HepG2 (cell line): Measurements from ENCODE around the gene TTC31. TPM values are rescaled to one million over a fixed set of nuclear protein-coding genes. Genes with fewer than 3 reads are reported as not detected.

Experiments used
- CHD4 ChIP-seq: fragments of 200-600 bp; sonication (generic); IDR thresholded peaks from 2 replicates; pipeline ENCODE4 v1.7.0; 2017; ENCODE audit warnings: mild to moderate bottlenecking, low read length, borderline replicate concordance
- GABPA ChIP-seq, 2 experiments: IDR thresholded peaks; 2 replicates each; pipeline ENCODE4 v1.6.1; 2011 to 2016; ENCODE audit warnings: low read depth in 2 of 2, low read length in 1 of 2, missing biosample characterization in 1 of 2, missing genetic modification characterization in 1 of 2
- GFI1 ChIP-seq: sonication (generic); formaldehyde crosslinking; IDR thresholded peaks from 2 replicates; pipeline ENCODE4 v1.5.0; 2020; ENCODE audit warnings: missing genetic modification reagents, mild to moderate bottlenecking, borderline replicate concordance
- HNRNPH1 ChIP-seq: fragments of 200-400 bp; formaldehyde crosslinking; optimal IDR thresholded peaks from 2 replicates; pipeline ENCODE3; 2017; ENCODE audit warnings: mild to moderate bottlenecking, low read depth, low read length
- PAF1 ChIP-seq: IDR thresholded peaks from 2 replicates; pipeline ENCODE4 v1.6.1; 2016; ENCODE audit warnings: missing genetic modification reagents, missing compliant biosample characterization
- RBM39 ChIP-seq: fragments of 200-400 bp; formaldehyde crosslinking; IDR thresholded peaks from one replicate; pipeline ENCODE4 v1.6.1; 2018; ENCODE audit warnings: antibody characterized with exemption, mild to moderate bottlenecking, low read depth, low read length; ENCODE audit not compliant: poor library complexity, severe bottlenecking
- RFXANK ChIP-seq: IDR thresholded peaks from 2 replicates; pipeline ENCODE4 v1.6.1; 2016
- TBP ChIP-seq: sonication (generic); formaldehyde crosslinking; IDR thresholded peaks from 2 replicates; pipeline ENCODE4 v1.5.0; 2020; ENCODE audit warnings: missing genetic modification reagents
- TGIF2 ChIP-seq: IDR thresholded peaks from 2 replicates; pipeline ENCODE4 v1.6.1; 2016; ENCODE audit warnings: control low read depth, missing compliant biosample characterization
- ZBTB7B ChIP-seq: sonication (generic); formaldehyde crosslinking; IDR thresholded peaks from 2 replicates; pipeline ENCODE4 v1.4.0; 2020; ENCODE audit warnings: missing genetic modification reagents
- ZFY ChIP-seq: sonication (generic); formaldehyde crosslinking; IDR thresholded peaks from 2 replicates; pipeline ENCODE4 v1.4.0; 2020; ENCODE audit warnings: missing genetic modification reagents
- ZKSCAN8 ChIP-seq: IDR thresholded peaks from 2 replicates; pipeline ENCODE4 v1.6.1; 2016; ENCODE audit warnings: borderline replicate concordance, missing genetic modification reagents, missing compliant biosample characterization
- ZNF558 ChIP-seq: sonication (generic); formaldehyde crosslinking; IDR thresholded peaks from 2 replicates; pipeline ENCODE4 v1.9.0; 2022; ENCODE audit warnings: mild to moderate bottlenecking, missing genetic modification reagents, borderline replicate concordance
- ZNF562 ChIP-seq: sonication (generic); formaldehyde crosslinking; IDR thresholded peaks from 2 replicates; pipeline ENCODE4 v1.8.0; 2022; ENCODE audit warnings: missing genetic modification reagents, borderline replicate concordance
- ZNF670 ChIP-seq: sonication (generic); formaldehyde crosslinking; IDR thresholded peaks from 2 replicates; pipeline ENCODE4 v1.8.0; 2022; ENCODE audit warnings: mild to moderate bottlenecking, missing genetic modification reagents, borderline replicate concordance
- polyA plus RNA-seq, 8 experiments: library from polyadenylated mRNA; depleted of rRNA in 3 of 8; stranded (reverse) in 7 of 8; unstranded in 1 of 8; fragments of >200 nt; fragmentation: Illumina TruSeq in 4 of 8; extraction: Trizol in 4 of 8; gene quantifications; 2 replicates each; pipeline versions ENCODE4 v1.2.1 to v1.2.3, GENCODE V29; 2011 to 2016; ENCODE audit warnings: low read depth in 4 of 8, missing spikeins in 1 of 8, mixed read lengths in 1 of 8; ENCODE audit not compliant: insufficient read depth in 1 of 8
- total RNA-seq, 5 experiments: library from RNA; depleted of rRNA; stranded (reverse); fragments of >200 nt; fragmentation: Illumina TruSeq; extraction: Trizol; gene quantifications; 2 replicates each; pipeline ENCODE4 v1.2.3, GENCODE V29; 2016; ENCODE audit warnings: low read depth in 1 of 5
- TF ChIP-seq, protein P1 (sequence below): fragments of 450-650 bp; IDR thresholded peaks from 2 replicates; pipeline ENCODE4 v1.6.1; 2016
- TF ChIP-seq, protein P2 (sequence below): sonication (generic); formaldehyde crosslinking; IDR thresholded peaks from 2 replicates; pipeline ENCODE4 v1.5.0; 2020; ENCODE audit warnings: missing genetic modification reagents
- TF ChIP-seq, protein P3 (sequence below): sonication (generic); formaldehyde crosslinking; IDR thresholded peaks from 2 replicates; pipeline ENCODE4 v1.5.1; 2020; ENCODE audit warnings: mild to moderate bottlenecking, missing genetic modification reagents, moderate library complexity
- TF ChIP-seq, protein P4 (sequence below): sonication (generic); formaldehyde crosslinking; IDR thresholded peaks from 2 replicates; pipeline ENCODE4 v1.8.0; 2022; ENCODE audit warnings: low read depth, missing genetic modification reagents
- TF ChIP-seq, protein P5 (sequence below), 2 experiments: sonication (generic) in 1 of 2; formaldehyde crosslinking in 1 of 2; IDR thresholded peaks; 2 replicates each; pipeline versions ENCODE4 v1.4.0 to v1.6.1; 2018 to 2020; ENCODE audit warnings: missing genetic modification reagents in 2 of 2, borderline replicate concordance in 1 of 2, low read depth in 1 of 2, mild to moderate bottlenecking in 1 of 2, missing biosample characterization in 1 of 2
- TF ChIP-seq, protein P6 (sequence below): sonication (generic); formaldehyde crosslinking; IDR thresholded peaks from 2 replicates; pipeline ENCODE4 v1.4.0; 2020; ENCODE audit warnings: mild to moderate bottlenecking, missing genetic modification reagents

Gene TTC31
- total and polyA plus RNA-seq, 2 of the 13 experiments (the other 11 are each of a cell fraction or from before 2014, with no cell fraction given) = 28.3 to 39.5 TPM

DNA sequence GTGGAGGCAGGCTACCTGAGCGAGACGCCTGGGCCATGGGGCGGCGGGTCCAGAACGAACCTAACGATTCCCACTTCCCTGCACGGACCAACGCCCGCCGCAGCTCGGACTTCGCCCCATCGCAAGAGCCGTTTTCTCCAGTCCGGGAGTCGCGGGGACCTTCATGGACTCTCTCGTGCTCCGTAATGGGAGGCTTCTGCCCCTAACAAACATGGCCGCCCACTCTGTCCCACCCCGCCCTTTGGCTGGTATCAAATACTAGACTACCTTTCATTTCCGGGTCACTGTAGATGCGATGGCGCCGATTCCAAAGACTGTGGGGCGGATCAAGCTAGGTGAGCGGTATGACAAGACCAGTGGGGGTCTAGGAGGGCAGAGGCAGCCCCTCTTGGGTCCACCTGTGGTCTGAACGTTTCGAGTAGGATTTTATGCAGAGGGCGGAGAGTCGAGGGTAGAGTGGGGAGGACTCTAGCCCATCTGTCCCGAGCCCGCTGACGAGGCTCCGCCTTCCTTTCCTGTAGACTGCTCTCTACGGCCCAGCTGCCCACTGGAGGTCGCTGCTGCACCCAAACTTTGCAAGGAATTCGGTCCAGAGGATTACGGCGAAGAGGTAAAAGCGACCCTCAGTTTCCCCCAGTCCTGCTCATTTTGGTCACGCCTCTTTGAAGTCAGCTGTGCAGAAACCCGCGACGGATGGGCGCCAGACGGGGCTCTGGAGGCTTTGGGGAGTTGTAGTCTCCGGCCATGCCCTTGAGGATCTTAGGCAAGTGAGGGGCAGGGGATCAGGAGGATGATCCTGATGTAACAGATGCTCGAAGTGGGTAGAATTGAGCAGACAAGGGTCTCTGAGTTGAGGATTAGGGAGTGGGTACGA is at the start of gene TTC31, which contains the start of gene CCDC142 (continued):
- TF ChIP-seq, protein P1, sequence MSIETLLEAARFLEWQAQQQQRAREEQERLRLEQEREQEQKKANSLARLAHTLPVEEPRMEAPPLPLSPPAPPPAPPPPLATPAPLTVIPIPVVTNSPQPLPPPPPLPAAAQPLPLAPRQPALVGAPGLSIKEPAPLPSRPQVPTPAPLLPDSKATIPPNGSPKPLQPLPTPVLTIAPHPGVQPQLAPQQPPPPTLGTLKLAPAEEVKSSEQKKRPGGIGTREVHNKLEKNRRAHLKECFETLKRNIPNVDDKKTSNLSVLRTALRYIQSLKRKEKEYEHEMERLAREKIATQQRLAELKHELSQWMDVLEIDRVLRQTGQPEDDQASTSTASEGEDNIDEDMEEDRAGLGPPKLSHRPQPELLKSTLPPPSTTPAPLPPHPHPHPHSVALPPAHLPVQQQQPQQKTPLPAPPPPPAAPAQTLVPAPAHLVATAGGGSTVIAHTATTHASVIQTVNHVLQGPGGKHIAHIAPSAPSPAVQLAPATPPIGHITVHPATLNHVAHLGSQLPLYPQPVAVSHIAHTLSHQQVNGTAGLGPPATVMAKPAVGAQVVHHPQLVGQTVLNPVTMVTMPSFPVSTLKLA = no peak; the same call in 1 of the 2 replicates
- TF ChIP-seq ZNF558 (CRISPR knock-in tag) = peak; percentile 28; the same call in 1 of the 2 replicates
- TF ChIP-seq CHD4 = peak; percentile 72; the same call in 1 of the 2 replicates
- TF ChIP-seq, protein P2, sequence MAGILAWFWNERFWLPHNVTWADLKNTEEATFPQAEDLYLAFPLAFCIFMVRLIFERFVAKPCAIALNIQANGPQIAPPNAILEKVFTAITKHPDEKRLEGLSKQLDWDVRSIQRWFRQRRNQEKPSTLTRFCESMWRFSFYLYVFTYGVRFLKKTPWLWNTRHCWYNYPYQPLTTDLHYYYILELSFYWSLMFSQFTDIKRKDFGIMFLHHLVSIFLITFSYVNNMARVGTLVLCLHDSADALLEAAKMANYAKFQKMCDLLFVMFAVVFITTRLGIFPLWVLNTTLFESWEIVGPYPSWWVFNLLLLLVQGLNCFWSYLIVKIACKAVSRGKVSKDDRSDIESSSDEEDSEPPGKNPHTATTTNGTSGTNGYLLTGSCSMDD = no peak
- no peak for TF ChIP-seq ZNF562 (CRISPR knock-in tag)
- TF ChIP-seq HNRNPH1 = peak; percentile 18
- peak; percentile 55 for TF ChIP-seq ZKSCAN8
- peak; percentile 86; the same call in 1 of the 2 replicates for TF ChIP-seq ZNF670 (CRISPR knock-in tag)
- TF ChIP-seq RFXANK (CRISPR knock-in tag) = peak; percentile 76
- TF ChIP-seq TGIF2 (CRISPR knock-in tag) = peak; percentile 84
- TF ChIP-seq, protein P3, sequence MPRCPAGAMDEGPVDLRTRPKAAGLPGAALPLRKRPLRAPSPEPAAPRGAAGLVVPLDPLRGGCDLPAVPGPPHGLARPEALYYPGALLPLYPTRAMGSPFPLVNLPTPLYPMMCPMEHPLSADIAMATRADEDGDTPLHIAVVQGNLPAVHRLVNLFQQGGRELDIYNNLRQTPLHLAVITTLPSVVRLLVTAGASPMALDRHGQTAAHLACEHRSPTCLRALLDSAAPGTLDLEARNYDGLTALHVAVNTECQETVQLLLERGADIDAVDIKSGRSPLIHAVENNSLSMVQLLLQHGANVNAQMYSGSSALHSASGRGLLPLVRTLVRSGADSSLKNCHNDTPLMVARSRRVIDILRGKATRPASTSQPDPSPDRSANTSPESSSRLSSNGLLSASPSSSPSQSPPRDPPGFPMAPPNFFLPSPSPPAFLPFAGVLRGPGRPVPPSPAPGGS (CRISPR knock-in tag) = no peak; the same call in 1 of the 2 replicates
- no peak for TF ChIP-seq TBP
- TF ChIP-seq GFI1 = no peak
- TF ChIP-seq, protein P4, sequence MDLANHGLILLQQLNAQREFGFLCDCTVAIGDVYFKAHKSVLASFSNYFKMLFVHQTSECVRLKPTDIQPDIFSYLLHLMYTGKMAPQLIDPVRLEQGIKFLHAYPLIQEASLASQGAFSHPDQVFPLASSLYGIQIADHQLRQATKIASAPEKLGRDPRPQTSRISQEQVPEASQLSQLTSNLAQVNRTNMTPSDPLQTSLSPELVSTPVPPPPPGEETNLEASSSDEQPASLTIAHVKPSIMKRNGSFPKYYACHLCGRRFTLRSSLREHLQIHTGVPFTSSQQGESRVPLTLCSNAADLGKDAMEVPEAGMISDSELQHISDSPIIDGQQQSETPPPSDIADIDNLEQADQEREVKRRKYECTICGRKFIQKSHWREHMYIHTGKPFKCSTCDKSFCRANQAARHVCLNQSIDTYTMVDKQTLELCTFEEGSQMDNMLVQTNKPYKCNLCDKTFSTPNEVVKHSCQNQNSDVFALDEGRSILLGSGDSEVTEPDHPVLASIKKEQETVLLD (CRISPR knock-in tag) = peak; percentile 81
- TF ChIP-seq RBM39 = no peak
- TF ChIP-seq, protein P5, sequence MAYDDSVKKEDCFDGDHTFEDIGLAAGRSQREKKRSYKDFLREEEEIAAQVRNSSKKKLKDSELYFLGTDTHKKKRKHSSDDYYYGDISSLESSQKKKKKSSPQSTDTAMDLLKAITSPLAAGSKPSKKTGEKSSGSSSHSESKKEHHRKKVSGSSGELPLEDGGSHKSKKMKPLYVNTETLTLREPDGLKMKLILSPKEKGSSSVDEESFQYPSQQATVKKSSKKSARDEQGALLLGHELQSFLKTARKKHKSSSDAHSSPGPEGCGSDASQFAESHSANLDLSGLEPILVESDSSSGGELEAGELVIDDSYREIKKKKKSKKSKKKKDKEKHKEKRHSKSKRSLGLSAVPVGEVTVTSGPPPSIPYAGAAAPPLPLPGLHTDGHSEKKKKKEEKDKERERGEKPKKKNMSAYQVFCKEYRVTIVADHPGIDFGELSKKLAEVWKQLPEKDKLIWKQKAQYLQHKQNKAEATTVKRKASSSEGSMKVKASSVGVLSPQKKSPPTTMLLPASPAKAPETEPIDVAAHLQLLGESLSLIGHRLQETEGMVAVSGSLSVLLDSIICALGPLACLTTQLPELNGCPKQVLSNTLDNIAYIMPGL (CRISPR knock-in tag; IDR thresholded peaks at IDR 0.05; ENCODE audit: borderline replicate concordance in 1 of 2, low read depth in 1 of 2) = peak; percentile 95
- TF ChIP-seq ZFY (CRISPR knock-in tag) = peak; percentile 85
- peak; percentile 85 for TF ChIP-seq ZBTB7B (CRISPR knock-in tag)
- no peak for TF ChIP-seq PAF1 (CRISPR knock-in tag)
- TF ChIP-seq, protein P6, sequence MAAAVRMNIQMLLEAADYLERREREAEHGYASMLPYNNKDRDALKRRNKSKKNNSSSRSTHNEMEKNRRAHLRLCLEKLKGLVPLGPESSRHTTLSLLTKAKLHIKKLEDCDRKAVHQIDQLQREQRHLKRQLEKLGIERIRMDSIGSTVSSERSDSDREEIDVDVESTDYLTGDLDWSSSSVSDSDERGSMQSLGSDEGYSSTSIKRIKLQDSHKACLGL (CRISPR knock-in tag) = no peak
- peak; percentile 73 for TF ChIP-seq GABPA (IDR thresholded peaks at IDR 0.05; ENCODE audit: low read depth, low read length)
- peak; percentile 99 for TF ChIP-seq GABPA (CRISPR knock-in tag; IDR thresholded peaks at IDR 0.05; ENCODE audit: low read depth)
